GM21723 (cell line): Measurements from ENCODE around the gene HAPSTR1.
"Not testable (repeated sequence)": the region's sequence is repeated elsewhere in the genome, so short reads cannot be mapped to it uniquely, and the experiment has no call there.

Experiments
- ATAC-seq: cut with Tn5 transposase; IDR thresholded peaks from one replicate; pipeline ENCODE4 v1.9.1; 2021; ENCODE audit warnings: mild to moderate bottlenecking, moderate library complexity; ENCODE audit not compliant: unreplicated experiment

Gene HAPSTR1

DNA sequence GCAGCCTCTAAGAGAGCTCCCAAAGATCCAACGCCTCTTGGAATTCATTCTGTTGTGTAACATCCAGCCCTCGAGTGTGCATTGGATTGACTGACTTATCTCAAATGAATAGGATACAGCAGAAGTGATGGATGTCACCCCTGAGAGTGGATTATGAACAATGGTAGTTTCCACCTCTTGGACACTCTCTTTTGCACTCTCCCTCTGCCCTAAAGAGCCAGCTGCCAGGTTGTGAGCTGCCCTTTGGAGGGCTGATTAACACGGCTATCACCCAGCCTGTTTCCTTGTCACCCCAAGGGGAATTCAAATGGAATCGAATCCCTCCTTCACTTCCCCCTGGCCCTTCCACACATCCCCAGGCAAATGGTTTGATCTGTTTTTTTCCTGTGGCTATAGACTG, 21.2 kb upstream of the HAPSTR1 start:
- no peak for ATAC-seq

DNA sequence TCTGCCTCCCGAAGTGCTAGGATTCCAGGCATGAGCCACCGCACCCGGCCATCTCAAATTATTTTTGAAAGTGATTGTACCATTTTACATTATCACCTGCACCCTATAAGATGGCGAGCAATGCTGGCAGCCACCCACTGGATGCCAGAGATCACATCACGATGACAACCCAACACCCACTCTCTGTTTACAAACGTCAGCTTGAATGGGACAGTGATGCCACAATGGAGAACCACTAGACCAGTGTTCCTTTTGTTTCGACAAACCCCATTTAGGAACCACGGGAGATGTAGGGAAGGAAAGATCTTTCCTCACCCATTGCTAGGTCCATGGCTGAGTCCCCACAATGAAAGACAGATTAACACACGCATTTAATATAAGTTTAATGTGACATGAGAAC, 20.1 kb upstream of the HAPSTR1 start:
- ATAC-seq, result no peak

DNA sequence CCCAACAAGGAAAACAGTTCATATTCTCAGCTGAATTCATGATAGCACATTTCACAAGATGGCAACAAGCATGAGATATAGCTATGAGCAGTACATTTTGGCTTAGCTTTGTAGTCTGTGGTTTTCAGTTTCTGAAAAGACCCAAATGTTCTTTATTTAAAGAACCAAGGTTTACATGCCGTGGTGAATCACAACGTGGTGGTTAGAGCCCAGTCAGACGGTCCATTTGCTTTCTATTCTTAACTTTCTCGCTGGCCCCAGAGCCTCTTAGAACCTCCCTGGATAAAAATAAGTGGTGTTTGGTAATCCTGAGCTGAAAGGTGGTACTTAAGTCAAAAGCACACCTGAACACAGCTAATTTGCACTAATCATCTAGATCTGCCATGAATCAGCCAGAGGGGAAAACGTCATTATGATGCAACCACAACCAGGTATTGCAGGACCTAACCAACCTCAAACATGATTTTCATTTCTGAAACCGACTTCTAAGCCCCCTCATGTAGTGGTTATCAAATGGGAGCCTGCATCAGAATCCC, 18.6 kb upstream of the HAPSTR1 start:
- no peak for ATAC-seq

DNA sequence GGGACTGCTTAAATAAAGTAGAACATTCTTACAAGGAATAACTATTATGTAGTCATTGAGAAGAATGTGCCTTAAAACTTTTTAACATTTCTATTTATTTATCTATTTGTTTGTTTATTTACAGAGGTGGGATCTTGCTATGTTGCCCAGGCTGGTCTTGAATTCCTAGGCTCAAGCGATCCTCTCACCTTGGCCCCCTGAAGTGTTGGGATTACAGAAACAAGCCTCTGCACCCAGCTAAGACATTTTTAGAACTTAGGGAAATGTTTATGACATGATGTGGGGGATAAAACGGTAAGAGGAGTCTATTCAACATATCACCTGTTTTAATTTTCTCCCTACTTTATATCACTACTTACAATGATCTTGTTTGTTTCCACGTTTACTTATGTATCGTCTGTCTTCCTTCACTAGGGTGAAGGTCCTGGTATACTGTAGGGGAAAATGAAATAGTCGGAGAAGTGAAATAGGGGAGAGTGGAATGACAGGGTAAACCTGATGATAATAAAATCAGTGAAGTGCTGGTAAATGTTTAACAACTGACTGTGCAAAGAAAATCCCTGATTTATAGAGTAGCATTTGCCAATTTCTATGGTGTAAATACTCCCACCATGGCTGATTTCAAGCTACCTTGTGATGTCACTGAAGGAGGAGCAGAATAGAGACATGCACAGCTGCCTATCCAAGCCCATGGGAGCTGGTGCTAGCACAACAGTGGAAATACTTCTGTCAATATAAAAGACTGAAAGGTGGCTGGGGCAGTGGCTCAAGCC, 16.0 kb upstream of the HAPSTR1 start:
- no peak for ATAC-seq

DNA sequence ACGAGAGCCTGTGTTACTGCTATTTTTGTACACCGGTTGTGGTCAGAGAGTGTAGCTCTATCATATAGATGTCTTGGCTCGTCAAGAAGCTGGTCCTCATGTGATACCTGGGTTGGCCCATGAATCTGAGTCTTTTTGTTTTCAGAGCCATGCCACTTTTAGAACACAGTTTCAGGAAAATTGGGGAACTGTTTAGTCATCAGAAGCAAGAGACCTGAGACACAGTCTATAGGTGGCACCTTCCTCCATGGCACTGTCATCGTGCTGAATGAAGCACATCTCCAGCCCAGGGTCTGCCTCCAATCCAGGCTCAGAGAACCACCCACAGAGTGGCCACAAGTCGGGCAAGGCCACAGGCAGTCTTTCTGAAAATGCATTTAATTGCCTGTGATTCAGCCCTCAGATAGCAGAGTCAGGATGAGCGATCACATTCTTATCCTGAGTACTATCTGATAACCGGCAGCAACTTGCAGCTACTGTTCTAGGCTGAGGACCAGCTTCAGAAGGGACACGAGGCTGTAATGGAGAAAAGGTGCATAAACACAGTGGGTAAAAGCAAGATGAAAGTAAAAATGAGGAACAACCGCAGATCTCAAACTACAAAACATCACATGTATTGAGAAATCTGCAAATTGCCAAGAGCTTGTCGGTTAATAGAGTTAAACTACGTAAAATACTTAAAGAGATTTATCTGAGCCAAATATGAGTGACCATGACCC, 14.2 kb upstream of the HAPSTR1 start:
- ATAC-seq, result no peak

DNA sequence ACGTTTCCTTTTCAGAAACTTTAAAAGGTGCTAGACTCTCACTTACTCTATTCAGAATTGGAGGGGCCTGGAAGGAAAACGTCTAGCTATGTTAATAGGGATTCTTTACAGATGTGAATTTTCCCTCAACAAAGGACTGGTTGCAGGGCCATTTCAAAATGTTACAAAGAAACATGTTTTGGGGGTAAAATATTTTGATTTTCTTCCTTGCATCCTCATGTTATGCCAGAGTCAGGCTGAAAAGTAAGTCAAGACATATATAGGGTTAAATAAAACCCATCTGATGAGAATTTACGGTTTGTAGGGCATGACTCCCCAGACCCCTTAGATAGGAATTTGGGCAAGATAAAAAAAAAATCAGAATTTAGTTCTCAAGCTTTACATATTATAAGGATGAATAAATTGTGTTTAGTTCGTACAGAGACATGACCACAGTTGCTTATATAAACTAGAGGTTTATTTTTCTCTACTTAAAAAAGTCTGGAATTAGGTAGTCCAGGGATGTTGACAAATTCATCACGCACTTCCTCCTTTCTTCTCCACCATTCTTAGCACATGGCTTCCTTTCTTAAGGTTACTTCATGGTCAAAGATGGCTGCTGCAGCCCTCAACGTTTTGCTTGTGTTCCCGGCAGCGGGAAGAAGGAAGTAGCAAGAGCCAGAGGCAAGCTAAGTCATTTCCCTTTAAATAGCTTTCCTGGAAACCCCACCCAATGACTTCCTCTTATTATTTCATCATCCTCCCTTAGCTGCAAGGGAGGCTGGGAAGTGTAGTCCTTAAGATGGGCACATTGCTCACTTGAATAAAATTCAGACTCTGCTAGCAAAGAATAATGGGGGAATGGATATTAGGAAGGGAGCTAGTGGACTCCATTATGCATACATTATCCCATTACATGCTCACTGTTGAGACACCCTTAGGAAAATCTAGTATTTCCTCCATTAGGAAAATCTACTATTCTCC, 12.7 kb upstream of the HAPSTR1 start:
- peak; percentile 59 for ATAC-seq

DNA sequence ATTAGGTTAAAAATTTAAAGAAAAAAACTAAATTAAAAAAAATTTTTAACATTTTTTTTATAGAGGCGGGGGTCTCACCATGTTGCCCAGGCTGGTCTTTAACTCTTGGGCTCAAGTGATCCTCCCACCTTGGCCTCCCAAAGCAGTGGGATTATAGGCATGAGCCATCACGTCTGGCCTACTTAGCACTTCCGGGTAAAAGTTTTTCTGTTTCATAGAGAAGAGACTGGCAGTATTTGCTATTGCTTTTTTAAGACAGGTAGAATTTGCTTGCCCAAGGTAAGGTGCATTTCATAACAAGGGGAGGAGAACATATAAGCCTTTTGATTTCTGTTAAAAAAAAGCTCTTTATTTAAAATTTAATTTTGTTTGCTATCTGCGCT, 12.0 kb upstream of the HAPSTR1 start:
- ATAC-seq, result no peak

DNA sequence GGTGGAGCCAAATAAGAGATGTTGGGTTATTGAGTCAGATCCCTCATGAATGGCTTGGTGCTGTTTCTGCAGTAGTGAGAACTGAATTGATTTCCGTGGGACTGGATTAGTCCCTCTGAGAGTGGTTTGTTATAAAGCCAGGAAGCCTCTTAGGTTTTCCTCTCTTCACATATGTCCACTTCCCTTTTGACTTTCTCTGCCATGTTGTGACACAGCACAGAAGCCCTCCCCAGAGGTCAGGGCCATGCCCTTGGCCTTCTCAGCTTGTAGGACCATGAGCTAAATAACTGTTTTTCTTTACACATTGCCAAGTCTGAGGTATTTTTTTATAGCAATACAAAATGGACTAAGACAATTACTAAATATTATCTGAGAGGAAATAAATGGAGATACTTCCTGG, 10.3 kb upstream of the HAPSTR1 start:
- no peak for ATAC-seq

DNA sequence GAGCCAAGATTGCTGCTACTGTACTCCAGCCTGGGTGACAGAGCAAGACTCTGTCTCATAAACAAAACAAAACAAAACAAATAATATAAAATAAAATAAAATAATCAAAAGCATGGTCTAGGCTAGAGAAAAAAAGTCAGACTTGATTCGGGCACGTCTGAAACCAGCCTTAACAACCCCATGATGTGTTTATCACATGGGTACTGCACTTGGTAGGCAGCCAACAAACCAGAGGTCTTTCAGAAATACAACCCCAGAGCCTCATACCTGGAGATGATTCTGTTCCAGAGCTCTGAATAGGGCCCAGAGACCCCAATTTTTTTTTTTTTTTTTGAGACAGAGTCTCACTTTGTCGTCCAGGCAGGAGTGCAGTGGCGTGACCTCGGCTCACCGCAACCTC, 9.6 kb upstream of the HAPSTR1 start:
- ATAC-seq, result no peak

DNA sequence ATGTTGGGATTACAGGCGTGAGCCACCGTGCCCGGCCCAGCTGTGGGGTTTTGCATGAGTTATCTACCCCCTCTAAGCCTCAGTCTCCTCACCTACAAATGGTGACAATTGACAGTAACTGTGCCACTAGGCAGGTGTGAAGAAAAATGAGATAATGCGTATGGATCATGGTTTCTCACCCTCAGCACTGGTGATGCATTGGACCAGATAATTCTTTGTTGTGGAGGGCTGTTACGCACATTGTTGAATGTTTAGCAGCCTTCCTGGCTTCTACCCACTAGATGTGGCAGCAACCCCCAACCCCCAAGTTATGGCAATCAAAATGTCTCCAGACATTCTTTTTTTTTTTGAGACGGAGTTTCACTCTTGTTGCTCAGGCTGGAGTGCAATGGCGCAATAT, 9.0 kb upstream of the HAPSTR1 start:
- ATAC-seq, result no peak

DNA sequence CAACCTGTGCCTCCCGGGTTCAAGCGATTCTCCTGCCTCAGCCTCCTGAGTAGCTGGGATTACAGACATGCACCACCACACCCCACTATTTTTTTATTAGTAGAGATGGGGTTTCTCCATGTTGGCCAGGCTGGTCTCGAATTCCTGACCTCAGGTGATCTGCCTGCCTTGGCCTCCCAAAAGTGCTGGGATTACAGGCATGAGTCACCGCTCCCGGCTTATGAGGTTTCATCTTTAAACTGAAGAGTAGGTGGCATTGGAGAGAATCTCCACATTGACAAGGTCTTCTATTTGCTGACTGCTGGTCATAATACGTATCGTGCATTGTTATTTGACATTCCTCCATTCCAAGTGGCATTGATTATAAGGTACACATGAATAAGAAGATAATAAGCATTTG, 3.7 kb upstream of the HAPSTR1 start:
- not testable (repeated sequence) for ATAC-seq

DNA sequence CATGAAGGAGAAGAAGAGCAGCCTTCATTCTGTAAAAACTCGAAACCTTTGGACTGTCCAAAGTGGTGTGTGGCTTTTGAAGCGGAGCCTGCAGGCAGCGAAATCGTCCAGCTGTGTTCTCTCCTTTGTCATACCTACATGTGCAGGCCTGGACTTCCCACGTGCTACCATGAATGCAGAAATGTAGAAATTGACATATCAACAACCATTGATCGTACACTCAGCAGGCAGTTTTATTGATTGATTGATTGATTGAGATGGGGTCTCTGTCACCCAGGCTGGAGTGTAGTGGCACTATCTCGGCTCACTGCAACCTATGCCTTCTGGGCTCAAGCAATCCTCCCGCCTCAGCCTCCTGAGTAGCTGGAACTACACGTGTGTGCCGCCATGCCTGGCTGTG, 2.6 kb upstream of the HAPSTR1 start:
- no peak for ATAC-seq

DNA sequence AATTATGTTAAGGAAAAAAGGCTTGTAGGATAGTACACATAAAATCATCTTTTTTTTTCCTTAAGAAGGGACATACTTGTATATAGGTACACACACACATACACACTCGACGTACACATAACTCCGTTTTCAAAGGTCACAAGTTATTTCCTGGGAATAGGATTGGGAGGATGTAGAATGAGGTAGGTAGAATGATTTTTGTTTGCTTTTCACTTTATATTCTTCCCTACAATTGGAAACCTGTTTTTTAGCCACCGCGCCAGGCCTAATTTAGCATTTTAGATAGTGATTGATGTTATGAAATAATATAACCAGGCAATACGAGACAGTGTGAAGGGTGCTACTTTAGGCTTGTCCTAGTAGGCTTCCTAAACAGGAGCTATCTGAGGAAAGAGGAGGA, 1.8 kb upstream of the HAPSTR1 start:
- ATAC-seq, result no peak

DNA sequence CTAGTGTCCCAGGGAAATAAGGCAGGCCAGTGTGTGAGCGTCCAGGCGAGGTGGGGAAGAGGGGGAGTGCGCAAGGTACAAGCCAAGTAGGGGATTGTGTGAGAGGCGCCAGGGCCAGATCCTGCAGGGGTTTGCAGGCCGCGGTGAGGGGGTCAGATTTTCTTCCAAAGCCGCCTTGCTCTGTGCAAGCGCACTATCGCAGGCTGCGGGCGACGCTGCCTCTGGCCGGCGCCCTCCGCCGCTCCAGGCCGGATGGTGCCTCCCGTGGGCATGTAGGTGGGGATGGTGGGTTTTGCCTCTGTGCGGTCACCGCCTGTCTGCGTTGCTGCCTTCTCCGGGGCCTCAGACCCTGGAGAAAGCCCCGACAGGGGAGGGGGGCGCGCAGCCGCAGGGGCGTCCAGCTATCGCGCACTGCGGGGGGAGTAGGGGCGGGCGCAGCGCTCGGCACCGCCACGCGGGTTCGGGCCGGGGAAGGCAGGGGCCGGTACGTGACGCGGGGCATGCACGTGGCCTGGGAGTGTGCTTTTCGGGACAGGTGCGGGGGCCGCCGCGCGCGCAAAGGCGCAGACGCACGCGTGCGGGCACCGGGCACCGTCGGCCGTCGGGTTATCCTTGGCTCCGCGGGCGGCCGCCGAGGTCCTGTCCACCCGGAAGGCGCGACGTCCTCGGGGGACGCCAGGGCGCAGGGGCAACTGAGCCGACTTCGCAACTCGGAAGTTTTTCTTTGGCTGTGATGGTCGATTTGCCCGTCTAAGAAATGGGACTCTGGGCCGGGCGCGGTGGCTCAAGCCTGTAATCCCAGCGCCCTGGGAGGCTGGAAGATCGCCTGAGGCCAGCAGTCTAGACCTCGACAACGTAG, 1.1 kb upstream of the HAPSTR1 start:
- no peak for ATAC-seq

DNA sequence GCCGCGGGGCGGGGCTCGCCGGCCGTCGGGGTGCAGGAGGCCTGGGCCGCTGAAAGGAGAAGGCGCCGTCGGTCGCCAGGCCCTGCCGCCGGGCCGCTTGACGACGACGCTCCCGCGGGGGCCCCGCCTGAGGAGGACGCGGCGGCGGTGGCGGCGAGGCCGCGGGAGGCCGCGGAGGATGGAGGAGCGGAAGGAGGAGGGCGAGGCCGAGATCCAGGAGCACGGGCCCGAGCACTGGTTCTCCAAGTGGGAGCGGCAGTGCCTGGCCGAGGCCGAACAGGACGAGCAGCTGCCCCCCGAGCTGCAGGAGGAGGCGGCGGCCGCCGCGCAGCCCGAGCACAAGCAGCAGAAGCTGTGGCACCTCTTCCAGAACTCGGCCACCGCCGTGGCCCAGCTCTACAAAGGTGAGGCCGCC, 430 bp downstream of the HAPSTR1 start:
- peak; percentile 27 for ATAC-seq

DNA sequence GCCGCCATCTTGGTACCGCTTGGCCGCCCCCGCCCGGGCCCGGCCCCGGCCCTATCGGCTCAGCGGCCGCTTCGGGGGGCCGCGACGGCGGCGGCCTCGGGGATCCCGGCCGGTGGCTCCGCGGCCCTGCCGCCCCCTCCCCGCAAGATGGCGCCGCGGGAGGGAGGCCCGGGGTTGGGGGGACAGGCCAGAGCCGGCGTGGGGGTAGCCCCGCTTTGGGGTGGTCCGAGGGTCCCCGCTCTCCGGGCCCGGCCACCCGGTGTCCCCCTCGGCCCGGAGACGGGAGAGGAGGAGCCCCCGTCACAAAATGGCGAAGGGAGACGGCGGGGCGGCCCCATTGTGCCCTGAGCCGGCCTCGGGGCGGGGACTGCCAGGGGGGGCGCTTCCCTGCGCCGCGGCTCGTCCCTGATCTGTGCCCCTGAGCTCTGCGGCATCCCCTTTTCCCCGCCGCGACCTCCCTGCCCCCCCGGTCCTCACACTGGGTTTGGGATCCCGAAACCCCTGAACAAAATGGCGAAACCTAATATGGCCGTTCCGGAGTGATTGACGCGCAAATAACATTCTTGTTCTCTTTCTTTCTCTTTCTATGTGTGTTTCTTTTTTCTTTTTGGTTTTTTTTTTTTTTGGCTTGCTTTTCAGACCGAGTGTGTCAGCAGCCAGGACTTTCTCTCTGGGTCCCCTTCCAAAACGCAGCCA, 986 bp downstream of the HAPSTR1 start:
- peak; percentile 20 for ATAC-seq

DNA sequence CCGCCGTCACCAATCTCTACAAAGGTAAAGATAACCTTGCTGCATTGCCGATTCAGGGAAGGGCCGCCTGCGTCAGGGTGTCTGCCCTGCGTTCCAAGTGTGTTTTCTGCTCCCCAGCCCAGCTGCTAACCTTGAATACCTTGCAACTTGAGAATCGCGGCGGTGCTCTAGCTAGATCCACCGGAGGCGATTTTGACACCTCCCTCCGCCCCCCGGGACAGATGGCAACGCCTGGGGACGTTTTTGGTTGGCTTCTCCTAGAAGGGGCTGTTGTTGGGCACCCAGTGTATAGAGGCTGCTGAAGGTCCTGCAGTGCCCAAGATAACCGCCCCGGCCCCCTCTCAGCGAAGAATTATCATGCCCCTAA, 1.5 kb downstream of the HAPSTR1 start:
- ATAC-seq, result no peak

DNA sequence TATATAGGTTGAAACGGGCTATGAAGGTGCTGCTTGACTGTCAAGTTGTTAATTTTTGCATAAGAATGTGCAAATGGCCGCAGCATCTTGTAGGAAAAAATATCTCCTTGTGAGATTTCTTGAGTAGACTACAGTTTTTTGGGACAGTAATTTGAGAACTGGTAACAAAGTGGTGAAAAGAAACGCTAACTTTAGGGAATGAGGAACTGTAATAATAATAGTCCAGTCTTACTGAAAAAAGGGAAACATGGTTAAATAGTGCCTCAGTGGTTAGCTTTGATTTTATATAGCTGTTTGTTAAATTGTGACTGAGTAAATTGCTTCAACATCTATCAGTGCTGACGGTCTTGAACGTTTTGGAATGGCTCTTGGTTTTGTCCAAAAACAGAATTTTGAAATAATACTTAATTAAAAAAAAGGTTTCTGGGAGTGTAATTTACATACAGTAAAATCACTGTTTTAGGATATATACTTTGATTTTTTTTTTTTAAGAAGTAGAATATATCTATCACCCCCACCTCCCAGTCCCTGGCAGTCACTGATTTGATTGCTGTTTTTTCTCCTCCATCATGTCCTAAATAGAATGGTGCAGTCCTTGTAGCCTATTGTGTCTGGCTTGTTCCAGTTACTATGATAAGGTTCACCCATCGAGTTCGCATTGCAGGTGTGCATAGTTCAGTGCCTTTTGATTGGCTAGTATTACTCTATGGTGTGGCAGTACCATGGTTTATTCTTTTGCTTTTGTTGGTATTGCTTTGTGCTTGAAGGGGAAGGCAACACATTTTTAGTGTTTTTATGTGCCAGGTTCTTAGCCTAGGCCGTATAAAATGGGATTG, 2.8 kb downstream of the HAPSTR1 start:
- ATAC-seq, result no peak

DNA sequence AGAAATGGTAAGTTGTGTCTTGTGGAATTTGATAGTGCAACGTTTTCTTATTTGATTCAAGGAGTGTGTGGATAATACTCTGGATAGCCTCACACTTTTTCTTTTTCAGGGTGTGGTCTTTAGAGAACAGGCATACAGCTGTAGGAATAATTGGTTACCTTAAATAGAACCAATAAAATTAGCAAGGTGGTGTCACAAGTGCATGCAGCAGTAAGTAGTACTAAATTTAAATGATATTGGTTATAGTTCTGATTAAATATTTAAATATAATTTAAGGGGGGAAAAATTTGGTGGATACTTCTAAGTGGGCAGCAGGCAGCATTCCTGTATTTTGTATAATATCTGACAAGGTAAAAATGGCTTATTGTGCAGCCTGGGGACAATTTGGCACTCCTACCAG, 3.7 kb downstream of the HAPSTR1 start:
- no peak for ATAC-seq
